ENCODE results near the gene RACK1. TPM values are rescaled to one million over a fixed set of nuclear protein-coding genes. Genes with fewer than 3 reads are reported as not detected.

RACK1 gene
- total and polyA plus RNA-seq, 2 of the 8 experiments (the other 6 are each of a cell fraction or from before 2014, with no cell fraction given) = 2,589 to 7,971 TPM

DNA sequence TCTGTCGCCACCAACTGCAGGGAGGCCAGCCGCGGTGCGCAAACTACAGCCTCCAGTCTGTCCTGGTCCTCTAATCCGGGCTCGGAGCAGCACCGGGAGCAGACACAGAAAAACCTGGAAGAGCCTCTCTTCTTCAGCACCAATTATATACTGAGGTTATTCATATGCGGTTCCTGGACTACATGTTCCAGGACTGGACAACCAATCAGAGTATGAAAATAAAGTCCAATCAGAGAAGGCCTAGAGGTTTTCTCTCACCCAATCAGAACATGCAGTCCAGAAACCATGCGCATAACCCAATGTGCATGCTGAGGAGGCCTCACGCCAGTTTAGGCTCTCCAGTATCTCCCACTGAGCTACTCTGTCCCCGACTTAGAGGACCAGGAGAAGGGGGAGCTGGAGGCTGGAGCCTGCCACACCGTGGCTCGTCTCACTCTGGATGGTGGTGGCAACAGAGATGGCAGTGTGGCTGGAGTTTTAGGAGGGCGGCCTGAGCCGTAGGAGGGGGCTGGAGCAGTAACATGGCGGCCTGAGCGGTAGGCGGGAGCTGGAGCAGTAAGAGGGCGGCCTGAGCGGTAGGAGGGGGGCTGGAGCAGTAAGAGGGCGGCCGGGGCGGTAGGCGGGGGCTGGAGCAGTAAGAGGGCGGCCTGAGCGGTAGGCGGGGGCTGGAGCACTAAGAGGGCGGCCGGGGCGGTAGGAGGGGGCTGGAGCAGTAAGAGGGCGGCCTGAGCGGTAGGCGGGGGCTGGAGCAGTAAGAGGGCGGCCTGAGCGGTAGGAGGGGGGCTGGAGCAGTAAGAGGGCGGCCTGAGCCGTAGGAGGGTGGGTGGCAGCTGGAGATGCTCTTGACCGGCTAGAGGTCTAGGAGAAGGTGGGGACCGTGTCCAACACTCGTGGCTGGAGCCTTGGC lies 37.6 kb upstream of the RACK1 start (continued):
- TF ChIP-seq, protein P1, sequence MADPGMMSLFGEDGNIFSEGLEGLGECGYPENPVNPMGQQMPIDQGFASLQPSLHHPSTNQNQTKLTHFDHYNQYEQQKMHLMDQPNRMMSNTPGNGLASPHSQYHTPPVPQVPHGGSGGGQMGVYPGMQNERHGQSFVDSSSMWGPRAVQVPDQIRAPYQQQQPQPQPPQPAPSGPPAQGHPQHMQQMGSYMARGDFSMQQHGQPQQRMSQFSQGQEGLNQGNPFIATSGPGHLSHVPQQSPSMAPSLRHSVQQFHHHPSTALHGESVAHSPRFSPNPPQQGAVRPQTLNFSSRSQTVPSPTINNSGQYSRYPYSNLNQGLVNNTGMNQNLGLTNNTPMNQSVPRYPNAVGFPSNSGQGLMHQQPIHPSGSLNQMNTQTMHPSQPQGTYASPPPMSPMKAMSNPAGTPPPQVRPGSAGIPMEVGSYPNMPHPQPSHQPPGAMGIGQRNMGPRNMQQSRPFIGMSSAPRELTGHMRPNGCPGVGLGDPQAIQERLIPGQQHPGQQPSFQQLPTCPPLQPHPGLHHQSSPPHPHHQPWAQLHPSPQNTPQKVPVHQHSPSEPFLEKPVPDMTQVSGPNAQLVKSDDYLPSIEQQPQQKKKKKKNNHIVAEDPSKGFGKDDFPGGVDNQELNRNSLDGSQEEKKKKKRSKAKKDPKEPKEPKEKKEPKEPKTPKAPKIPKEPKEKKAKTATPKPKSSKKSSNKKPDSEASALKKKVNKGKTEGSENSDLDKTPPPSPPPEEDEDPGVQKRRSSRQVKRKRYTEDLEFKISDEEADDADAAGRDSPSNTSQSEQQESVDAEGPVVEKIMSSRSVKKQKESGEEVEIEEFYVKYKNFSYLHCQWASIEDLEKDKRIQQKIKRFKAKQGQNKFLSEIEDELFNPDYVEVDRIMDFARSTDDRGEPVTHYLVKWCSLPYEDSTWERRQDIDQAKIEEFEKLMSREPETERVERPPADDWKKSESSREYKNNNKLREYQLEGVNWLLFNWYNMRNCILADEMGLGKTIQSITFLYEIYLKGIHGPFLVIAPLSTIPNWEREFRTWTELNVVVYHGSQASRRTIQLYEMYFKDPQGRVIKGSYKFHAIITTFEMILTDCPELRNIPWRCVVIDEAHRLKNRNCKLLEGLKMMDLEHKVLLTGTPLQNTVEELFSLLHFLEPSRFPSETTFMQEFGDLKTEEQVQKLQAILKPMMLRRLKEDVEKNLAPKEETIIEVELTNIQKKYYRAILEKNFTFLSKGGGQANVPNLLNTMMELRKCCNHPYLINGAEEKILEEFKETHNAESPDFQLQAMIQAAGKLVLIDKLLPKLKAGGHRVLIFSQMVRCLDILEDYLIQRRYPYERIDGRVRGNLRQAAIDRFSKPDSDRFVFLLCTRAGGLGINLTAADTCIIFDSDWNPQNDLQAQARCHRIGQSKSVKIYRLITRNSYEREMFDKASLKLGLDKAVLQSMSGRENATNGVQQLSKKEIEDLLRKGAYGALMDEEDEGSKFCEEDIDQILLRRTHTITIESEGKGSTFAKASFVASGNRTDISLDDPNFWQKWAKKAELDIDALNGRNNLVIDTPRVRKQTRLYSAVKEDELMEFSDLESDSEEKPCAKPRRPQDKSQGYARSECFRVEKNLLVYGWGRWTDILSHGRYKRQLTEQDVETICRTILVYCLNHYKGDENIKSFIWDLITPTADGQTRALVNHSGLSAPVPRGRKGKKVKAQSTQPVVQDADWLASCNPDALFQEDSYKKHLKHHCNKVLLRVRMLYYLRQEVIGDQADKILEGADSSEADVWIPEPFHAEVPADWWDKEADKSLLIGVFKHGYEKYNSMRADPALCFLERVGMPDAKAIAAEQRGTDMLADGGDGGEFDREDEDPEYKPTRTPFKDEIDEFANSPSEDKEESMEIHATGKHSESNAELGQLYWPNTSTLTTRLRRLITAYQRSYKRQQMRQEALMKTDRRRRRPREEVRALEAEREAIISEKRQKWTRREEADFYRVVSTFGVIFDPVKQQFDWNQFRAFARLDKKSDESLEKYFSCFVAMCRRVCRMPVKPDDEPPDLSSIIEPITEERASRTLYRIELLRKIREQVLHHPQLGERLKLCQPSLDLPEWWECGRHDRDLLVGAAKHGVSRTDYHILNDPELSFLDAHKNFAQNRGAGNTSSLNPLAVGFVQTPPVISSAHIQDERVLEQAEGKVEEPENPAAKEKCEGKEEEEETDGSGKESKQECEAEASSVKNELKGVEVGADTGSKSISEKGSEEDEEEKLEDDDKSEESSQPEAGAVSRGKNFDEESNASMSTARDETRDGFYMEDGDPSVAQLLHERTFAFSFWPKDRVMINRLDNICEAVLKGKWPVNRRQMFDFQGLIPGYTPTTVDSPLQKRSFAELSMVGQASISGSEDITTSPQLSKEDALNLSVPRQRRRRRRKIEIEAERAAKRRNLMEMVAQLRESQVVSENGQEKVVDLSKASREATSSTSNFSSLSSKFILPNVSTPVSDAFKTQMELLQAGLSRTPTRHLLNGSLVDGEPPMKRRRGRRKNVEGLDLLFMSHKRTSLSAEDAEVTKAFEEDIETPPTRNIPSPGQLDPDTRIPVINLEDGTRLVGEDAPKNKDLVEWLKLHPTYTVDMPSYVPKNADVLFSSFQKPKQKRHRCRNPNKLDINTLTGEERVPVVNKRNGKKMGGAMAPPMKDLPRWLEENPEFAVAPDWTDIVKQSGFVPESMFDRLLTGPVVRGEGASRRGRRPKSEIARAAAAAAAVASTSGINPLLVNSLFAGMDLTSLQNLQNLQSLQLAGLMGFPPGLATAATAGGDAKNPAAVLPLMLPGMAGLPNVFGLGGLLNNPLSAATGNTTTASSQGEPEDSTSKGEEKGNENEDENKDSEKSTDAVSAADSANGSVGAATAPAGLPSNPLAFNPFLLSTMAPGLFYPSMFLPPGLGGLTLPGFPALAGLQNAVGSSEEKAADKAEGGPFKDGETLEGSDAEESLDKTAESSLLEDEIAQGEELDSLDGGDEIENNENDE (IDR thresholded peaks at IDR 0.05; ENCODE audit: insufficient replicate concordance, low read length) = no peak
- no peak for TF ChIP-seq RNF2 (IDR thresholded peaks at IDR 0.05; ENCODE audit: borderline replicate concordance, low read depth, low read length, missing control alignments, poor library complexity, severe bottlenecking)
- no peak for TF ChIP-seq CEBPB (IDR thresholded peaks at IDR 0.05; ENCODE audit: low read depth, low read length)
- TF ChIP-seq, protein P2, sequence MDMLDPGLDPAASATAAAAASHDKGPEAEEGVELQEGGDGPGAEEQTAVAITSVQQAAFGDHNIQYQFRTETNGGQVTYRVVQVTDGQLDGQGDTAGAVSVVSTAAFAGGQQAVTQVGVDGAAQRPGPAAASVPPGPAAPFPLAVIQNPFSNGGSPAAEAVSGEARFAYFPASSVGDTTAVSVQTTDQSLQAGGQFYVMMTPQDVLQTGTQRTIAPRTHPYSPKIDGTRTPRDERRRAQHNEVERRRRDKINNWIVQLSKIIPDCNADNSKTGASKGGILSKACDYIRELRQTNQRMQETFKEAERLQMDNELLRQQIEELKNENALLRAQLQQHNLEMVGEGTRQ (IDR thresholded peaks at IDR 0.05; ENCODE audit: low read length) = no peak
- no peak for TF ChIP-seq HDAC2 (IDR thresholded peaks at IDR 0.05; ENCODE audit: borderline replicate concordance in 1 of 2, low read depth in 2 of 2, low read length in 2 of 2)
- TF ChIP-seq CHD2 (IDR thresholded peaks at IDR 0.05; ENCODE audit: low read length) = no peak
- no peak for TF ChIP-seq RBBP5 (IDR thresholded peaks at IDR 0.05; ENCODE audit: borderline replicate concordance, low read depth, low read length)
